NCI-H446 (cell line): ENCODE measurements around the gene IFI16.
"Not testable (repeated sequence)": the region's sequence is repeated elsewhere in the genome, so short reads cannot be mapped to it uniquely, and the experiment has no call there.

Experiments
- DNase-seq, 2 experiments: peaks; one replicate each; lab custom pipeline; 2025; lab: John Stamatoyannopoulos, UW

IFI16 gene

DNA sequence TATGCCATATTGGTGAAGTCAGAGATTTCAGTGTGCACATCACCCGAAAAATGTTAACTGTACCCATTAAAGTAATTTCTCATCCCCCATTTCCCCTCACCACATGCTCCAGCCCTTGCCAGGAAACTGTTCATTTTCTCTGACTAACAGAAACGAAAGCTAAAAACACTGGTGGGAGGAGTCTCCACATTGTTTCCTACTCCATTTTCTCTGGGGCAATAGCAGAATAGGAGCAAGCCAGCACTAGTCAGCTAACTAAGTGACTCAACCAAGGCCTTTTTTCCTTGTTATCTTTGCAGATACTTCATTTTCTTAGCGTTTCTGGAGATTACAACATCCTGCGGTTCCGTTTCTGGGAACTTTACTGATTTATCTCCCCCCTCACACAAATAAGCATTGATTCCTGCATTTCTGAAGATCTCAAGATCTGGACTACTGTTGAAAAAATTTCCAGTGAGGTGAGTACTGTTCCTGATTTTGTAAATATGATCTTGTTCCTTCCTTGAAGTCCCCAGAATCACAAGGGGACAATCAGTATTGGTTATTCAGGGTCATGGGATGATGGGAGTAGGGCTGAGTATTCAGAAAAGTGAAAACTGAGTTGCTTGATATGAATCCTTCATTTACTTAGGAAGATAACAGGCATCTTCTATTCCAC, at the start of gene IFI16:
TSS of gene IFI16 (plus strand) at position 204 of the 658 bp plus-strand sequence. CDS start 4,774 bp downstream, outside the sequence.
- DNase-seq: no peak

DNA sequence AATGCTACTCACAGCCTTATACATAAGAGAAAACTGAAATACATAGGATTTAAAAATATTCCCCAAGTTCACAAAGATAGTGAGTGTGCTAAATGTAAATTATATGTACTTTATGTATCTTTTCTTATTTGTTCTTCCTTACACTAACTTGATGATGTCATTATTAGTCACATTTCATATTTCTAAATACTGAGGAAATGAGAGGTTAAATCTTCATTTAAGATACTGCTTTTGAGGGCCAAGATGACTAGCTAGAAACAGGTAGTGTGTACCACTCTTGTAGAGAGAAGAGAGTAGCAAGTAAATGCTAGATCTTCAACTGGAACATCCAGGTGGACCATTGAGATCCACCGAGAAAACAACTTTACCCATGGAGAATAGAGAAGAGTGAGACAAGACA, 48.5 kb upstream of the IFI16 start:
- DNase-seq: no peak

GRCh38 chr1:158962983-158963382, 46.7 kb upstream of the IFI16 start:
- no peak for DNase-seq

- DNase-seq: no peak
These were observed 40.5 kb upstream of the IFI16 start for GRCh38 chr1:158969166-158969565.

DNA sequence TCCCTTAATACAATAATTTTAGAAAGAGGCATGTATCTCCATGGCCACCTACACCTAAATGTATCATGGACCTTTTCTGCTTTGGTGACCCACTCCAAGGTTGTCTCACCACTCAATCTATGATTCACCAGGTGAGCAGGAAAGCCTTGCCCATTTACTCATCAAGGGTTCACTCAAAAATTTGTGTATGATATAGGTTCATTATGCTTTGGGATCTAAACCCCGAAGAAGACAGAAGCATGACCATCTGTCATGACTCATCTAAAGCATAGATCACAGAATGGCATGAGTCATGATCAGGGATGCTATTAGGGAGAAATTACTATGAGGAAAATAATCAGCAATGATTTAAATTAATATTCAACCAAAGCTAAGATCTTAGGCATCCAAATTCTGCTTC, 39.9 kb upstream of the IFI16 start:
- no peak for DNase-seq

DNA sequence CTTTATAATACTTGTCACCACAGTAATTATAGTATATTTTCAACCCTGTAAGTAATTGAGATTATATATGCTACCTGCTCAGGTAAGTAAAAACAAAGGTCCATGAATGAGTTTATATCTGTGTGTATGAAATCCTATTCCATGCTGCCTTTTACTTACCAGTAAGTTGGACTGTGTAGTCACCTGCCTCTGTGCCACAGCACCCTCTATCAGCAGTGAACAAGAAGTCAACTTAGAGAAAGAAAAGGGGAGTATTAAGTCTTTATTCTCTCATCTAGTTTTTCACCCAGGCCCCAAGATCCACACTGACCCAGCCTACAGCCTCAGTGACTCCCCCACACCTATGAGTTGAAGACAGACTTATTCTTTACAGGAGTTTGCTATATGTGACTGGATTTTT, 36.9 kb upstream of the IFI16 start:
- no peak for DNase-seq

- DNase-seq: no peak
These were observed 33.5 kb upstream of the IFI16 start for GRCh38 chr1:158976219-158976618.

DNA sequence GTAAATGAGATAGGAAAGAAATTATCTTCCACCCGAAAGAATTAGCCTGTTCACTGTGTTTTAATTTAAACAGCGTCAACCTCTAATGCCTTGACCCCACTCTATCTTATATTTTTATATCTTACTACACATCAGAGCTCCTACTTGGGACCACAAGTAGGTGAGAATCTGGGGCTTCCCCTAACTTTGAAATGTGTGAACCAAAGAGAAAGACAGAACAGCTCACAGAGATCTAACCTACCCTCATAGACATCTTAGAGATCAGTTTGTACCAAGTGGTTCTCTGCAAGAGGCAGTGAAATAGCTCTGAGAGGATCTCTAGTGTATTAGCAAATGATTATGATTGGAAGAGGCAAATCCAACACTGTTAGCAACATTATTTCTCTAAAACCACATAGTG, 31.0 kb upstream of the IFI16 start:
- DNase-seq: no peak

- no peak for DNase-seq
These were observed 30.5 kb upstream of the IFI16 start for GRCh38 chr1:158979229-158979628.

DNA sequence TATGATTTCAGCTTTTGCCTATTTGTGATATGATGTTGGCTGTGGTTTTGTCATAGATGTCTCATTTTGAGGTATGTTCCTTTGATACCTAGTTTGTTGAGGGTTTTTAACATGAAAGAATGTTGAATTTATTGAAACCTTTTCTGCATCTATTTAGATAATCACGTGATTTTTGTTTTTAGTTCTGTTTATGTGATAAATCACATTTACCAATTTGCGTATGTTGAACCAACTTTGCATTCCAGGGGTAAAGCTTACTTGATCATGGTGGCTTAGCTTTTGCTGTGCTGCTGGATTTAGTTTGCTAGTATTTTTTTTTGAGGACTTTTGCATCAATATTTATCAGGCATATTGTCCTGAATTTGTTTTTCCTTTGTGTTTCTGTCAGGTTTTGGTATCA, 26.5 kb upstream of the IFI16 start:
- no peak for DNase-seq

DNA sequence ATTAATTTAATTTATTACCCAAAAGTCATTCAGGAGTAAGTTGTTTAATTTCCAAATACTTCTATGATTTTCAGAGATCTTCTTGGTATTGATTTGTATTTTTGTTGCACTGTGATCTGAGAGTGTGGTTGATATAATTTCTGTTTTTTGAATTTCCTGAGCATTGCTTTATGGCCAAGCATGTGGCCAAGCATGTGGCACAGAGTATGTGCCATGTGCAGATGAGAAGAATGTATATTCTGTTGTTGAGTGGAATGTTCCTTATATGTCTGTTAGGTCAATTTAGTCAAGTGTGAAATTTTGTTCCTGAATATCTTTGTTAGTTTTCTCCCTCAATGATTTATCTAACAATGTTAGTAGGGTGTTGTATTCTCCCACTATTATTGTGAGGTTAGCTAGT, 25.3 kb upstream of the IFI16 start:
- no peak for DNase-seq

- DNase-seq: no peak
These were observed 20.3 kb upstream of the IFI16 start for GRCh38 chr1:158989424-158989823.

DNA sequence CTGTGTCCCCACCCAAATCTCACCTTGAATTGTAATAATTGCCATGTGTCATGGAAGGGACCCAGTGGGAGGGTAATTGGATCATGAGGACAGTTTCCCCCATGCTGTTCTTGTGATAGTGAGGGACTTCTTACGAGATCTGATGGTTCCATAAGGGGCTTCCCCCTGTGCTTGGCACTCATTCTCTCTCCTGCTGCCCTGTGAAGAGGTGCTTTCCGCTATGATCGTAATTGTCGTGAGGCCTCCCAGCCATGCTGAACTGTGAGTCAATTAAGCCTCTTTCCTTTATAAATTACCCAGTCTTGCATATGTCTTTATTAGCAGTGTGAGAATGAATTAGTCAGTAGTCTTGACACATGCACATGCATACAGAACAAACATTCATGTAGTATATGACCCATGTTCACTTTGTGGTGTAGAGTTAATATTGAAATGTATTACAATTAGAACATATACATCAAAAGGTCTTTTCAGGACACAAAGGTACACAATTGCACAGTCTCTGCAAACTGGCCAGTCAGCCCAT, 16.9 kb upstream of the IFI16 start:
- DNase-seq: no peak

DNA sequence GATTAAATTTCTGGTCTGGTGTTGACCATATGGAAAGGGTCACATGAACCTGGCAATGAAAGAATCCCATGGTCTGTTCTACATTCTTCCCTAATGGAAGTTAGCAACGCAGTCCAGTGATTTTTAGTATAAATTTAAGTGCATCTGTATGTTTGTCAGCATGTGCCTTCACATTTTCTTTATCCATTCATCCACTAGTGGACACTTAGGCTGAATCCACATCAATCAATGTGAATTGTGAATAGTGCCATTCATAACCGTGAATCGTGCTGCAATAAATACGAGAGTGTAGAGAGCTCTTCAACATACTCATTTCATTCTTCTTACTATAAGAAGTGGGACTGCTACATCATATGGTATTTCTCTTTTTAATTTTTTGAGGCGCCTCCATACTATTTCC, 12.7 kb upstream of the IFI16 start:
- DNase-seq: no peak

DNA sequence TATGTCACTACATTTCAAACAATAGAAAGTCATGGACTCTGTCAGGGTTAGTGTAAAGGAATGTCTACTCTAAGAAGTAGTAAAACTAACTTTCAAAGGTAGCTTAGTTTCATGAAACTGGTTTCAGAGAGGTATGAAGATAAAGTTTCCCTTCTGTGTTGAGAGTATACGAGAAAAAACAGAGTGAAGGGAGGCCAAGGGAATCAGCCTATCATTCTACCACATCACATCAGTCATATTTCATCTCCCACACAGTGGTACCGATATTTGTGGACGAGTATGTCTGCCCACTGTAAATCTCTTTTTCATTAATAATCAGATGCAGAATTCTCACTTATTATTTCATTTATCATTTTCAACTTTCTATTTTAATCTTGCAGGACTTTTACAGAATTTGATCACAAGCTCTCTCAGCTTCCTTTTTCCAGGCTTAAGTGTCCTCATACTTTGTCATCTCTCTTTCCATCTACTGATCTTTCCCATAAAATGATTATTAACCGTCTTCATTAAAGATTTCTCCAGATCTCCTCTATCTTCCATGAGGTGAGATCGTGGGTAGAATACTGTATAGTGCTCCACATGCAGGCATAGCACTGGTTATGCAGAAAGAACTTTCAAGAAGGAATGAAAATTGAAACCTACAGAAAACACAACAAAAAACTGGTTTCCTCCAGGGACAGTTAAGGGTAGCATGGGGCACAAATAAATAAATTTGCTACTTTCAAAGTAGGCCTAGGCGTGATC, 11.5 kb upstream of the IFI16 start:
- DNase-seq: no peak

DNA sequence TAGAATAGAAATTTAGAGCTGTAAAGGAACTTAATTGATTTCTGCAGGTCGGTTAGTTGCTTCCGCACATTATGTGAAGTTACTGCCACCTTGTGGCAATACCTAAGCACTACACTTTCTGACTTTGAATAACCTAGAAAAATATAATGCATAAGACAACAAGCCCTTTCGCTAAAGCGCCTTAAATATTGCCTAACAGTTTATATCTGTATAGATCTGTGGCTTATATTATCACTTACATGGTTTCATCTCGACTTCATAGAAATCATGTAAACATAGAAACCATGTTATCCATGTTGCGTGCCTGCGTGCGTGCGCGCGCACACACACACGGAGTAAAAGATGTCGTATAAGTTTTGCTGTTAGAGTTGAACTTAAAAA, 10.9 kb upstream of the IFI16 start:
- peak in 1 of 2 experiments; percentile 77 for DNase-seq

DNA sequence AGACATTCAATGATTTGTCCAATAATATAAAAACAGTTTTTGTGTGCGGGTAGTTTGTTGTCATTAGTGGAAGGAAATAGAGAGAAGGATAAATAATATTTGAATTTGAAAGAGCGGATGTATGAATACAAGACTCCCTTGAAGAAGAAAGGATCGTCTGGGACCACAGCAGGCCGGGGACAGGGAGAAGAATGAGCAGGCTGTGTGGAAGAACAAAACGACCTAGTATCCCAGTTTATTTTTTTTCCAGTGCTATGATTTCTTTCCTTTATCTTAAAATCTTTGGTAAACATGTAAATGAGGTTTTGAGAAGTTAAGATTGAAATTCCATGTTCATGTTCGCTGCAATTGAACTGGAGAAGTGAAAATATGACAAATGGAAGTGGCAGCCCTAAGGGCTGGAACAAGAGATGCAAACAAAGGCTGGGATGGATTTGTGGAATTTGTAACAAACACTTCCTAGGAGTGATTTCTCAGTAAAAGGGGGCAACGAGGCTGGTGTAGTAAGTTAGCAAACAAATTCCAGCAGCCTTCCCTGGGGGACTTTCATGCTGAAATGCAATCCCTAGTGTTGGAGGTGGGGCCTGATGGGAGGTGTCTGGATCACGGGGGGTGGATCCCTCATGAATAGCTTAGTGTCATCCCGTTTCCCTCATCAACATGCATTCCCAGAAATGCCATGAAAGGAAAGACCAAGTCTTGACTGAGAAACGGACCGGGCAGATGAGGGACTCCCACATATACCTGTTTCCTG, 10.2 kb upstream of the IFI16 start:
- no peak for DNase-seq

DNA sequence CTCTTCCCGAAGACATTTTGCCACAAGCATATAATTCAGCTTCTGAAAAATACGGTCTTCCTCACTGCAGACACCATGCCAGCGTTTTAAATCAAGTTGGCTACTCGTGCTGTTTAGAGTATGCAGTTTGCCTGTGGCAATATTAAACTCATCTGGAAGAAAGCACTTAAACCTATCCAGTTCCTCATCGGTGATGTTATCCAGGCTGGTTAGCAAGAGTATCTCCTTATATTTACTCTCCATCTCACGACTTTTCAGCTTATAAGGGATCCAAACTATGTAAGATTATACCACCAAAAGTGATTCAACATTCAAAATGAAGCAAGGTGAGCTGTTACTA, 9.7 kb upstream of the IFI16 start:
- no peak for DNase-seq

DNA sequence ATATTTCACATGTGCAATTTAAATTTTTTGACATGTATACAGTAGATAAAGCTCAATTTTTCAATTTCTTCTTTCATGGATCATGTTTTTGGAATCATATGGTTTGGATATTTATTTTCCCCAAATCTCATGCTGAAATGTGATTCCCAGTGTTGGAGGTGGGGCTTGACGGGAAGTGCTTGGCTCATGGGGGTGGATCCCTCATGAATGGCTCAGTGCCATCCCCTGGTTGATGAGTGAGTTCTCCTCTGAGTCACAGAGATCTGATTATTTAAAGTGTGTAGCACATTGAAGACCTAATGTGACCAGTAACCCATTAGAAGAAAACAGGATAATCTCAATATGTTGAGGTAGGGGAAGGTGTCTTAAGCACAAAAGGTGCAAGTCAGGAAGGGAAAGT, 9.1 kb upstream of the IFI16 start:
- peak; percentile 7 to 64 for DNase-seq

DNA sequence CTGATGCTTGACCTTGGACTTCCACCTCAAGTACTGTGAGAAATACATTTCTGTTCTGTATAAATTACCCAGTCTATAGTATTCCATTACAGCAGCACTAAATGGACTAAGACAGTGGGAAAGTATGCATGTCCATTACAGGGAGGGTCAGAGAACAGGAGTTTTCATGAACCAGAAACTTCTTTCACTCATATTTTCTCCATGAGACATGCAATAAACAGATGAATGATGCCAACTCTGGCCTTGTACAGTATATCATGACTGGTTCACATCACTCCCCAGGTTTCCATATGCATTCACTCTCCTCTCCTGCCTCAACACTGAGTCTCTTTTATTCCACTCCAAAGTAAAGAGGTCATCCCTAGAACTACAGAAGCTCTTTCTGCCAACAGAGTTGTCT, 4.5 kb upstream of the IFI16 start:
- no peak for DNase-seq

DNA sequence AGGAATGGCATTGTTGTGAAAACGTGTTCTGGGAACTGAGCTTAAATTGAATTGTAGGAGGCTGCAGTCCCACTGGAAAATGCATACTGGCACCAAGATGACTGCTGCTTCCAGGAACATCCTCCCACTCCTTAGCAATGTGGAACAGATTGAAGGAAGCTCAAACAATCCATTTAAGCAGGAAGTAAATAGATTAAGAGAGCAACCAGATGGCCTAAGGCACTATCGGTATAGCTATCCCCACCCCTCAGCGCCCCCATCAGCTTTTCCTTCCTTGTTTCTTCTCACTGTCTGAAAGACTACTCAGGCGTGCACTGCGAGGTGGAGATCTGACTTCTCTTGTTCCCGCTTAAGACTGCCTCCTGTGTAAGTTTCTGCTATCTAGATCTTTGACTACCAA, 4.0 kb upstream of the IFI16 start:
- no peak for DNase-seq

DNA sequence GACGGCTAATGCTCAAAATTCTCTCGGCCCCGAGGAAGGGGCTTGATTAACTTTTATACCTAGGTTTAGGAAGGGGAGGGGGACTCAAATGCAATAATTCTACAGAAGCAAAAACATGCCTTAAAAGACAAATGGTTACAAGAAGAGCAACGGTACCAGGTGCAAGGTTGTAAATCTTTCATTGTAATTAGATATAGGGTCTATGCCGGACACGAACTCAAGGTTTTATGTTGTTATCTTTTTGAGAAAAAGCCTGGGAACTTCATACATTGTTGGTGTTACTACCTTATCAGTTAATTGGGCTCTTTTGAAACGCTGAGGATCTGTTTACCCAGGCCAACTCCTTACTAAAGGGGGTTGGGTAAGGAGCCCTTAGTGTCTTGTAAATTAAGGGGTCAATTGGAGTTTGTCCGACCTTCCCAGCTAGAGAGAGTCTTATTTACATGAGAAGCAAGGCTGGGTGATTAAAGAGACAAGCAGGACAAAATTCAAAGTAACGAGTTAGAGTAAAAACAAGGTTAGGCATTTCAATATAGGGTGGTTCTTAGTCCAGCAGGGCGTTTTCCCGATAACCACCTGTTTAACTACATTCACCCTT, 3.4 kb upstream of the IFI16 start:
- DNase-seq: not testable (repeated sequence)

- DNase-seq: no peak
These were observed 2.0 kb upstream of the IFI16 start for GRCh38 chr1:159007726-159008125.
